C4-2B (cell line): ENCODE results near the gene RASA4B.

ENCODE experiments used
- H3K27ac ChIP-seq: fragments of 450-650 bp; 2 replicates; pipeline ENCODE4 v1.5.1; 2017
- CTCF ChIP-seq: fragments of 450-650 bp; conservative IDR thresholded peaks from 2 replicates; pipeline ENCODE4 v1.5.1; 2017; ENCODE audit warnings: mild to moderate bottlenecking
- ZFX ChIP-seq: fragments of 450-650 bp; IDR thresholded peaks from 2 replicates; pipeline ENCODE4 v1.6.1; 2017

The RASA4B gene

GRCh38 chr7:102468478-102469350 is 48.9 kb downstream of the RASA4B start:
- TF ChIP-seq CTCF = no peak
- TF ChIP-seq ZFX = no peak
- H3K27ac ChIP-seq = no peak overlapping the region

- TF ChIP-seq CTCF = no peak
- TF ChIP-seq ZFX = no peak
- no peak overlapping the region for H3K27ac ChIP-seq
Measured at GRCh38 chr7:102467581-102468477, 49.7 kb downstream of the RASA4B start.

GRCh38 chr7:102466097-102466496 is 51.5 kb downstream of the RASA4B start:
- no peak overlapping the region; the same call in 1 of the 2 replicates for H3K27ac ChIP-seq
- no peak for TF ChIP-seq ZFX

GRCh38 chr7:102464577-102465280 is 52.8 kb downstream of the RASA4B start, which contains the start of the genes ALKBH4 and LRWD1:
ALKBH4 (minus strand) TSS chr7:102464863; CDS start chr7:102464836, 27 bp downstream.
LRWD1 (plus strand) TSS chr7:102464984; CDS start chr7:102465081, 97 bp downstream.
- TF ChIP-seq ZFX (peak; percentile 36; the same call in 1 of the 2 replicates), CTCF (no peak)
- peak within 1 kb of the TSS; percentile 86 for H3K27ac ChIP-seq

- TF ChIP-seq ZFX (no peak), CTCF (no peak)
- peak overlapping the region; percentile 86 for H3K27ac ChIP-seq
Measured at GRCh38 chr7:102463841-102464576, 53.6 kb downstream of the RASA4B start.

- no peak overlapping the region for H3K27ac ChIP-seq
- no peak for TF ChIP-seq ZFX
- no peak for TF ChIP-seq CTCF
Measured at GRCh38 chr7:102460467-102460866, 57.1 kb downstream of the RASA4B start.
